ENCODE data around the gene PRDM16.

The PRDM16 gene

DNA sequence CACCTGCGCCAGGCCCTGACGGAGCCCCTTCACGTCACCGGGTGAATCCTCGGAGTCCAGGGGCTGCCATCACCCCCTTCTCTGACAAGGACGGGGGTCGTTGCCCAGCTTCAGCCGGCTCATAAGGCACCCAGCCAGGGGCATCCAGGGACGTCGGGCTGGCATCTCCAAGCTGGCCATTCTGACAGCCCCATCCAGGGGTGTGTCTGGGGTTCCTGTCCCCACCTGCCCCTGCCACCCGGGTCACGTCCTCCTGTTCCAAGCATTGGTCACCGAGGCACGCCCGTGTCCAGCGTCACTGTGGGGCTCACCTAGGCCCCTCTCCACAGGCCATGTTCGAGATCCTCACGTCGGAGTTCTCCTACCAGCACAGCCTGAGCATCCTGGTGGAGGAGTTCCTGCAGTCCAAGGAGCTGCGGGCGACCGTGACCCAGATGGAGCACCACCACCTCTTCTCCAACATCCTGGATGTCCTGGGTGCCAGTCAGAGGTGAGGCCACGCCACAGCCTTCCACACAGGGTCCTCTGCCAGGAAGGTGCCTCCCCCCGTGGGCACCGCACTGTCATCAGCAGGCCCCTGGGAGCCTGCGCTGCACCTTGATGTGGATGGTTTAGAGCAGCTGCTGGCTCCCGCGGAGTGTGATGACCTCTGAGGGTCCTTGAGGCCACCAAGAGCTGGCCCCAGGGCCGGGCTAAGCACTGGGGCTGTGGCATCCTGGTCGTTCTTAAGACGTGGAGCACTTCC lies 400.3 kb downstream of the PRDM16 start:
- DNase-seq (ENCODE audit: insufficient read length, low spot score), result no peak
- no peak for TF ChIP-seq CTCF (IDR thresholded peaks at IDR 0.05; ENCODE audit: insufficient read depth, missing control alignments)
- FAIRE-seq, result no peak

DNA sequence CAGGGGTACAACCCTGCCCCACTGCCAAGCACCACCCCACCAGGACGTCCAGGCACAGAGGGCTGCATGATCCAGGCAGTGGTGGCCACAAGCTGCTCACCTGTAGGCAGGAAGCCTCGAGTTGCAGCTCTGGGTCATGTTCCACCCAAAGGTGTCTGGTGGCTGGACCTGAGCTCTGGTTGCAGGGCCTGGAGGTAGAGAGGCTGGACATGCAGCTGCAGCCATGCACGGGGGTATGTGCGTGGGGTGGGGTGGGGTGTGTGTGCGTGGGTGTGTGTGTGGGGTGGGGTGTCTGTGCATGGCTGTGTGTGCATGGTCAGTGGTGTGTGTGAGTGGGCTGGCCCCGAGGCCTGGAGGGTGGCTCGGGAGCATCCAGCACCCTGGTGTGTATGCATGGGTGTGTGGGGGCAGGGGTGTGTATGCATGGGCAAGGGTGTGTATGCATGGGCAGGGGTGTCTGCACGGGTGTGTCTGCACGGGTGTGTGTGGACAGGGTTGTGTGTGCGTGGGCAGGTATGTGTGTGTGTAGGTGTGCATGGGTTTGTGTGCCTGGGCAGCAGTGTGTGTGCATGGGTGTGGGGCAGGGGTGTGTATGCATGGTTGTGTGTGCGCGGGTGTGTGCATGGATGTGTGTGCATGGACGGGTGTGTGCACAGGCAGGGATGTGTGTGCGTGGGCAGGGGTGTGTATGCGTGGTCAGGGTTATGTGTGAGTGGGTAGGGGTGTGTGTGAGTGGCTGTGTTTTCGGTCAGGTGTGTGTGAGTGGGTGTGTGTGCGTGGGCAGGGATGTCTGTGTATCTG lies 401.0 kb downstream of the PRDM16 start:
- no peak for FAIRE-seq
- no peak for TF ChIP-seq CTCF (IDR thresholded peaks at IDR 0.05; ENCODE audit: insufficient read depth, missing control alignments)
- no peak for DNase-seq (ENCODE audit: insufficient read length, low spot score)

- TF ChIP-seq CTCF (IDR thresholded peaks at IDR 0.05; ENCODE audit: insufficient read depth, missing control alignments), result no peak
- DNase-seq (ENCODE audit: insufficient read length, low spot score) (no peak), FAIRE-seq (no peak)
Observed at GRCh38 chr1:3470650-3471355, 401.8 kb downstream of the PRDM16 start.

DNA sequence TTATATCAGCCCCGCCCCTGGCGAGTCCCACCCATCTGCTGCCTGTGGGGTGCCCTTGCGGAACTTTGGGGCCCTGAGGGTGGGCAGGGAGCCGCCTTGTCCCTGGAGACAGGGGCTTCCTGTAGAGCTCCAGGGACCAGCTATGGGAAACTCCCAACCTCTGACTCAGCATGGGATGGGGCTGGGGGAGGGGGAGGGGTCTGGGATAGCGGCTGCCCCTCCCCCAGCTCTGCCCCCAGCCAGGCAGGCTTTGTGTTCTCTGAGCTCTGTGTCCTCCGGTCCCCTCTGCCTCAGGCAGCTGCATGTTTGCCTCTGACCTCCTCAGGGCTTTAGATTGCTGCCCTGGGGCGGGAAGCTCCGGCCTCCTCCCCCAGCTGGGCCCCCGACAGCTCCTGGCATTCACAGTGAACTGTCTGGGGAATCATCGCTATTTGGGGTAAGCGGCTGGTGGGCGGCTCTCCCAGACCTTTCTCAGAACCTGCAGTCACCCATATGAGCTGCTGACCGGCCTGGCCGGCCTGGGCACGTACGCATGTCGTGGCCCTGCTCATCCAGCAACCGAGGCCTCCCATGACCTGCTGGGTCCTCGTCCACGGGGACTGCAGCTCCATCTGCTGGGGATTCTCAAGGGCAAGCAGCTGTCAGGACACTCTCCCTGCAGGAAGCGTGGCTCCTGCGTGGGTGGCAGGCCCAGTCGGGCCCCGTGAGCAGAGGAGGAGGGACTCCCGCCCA lies 402.5 kb downstream of the PRDM16 start:
- TF ChIP-seq CTCF (IDR thresholded peaks at IDR 0.05; ENCODE audit: insufficient read depth, missing control alignments), result no peak
- DNase-seq (ENCODE audit: insufficient read length, low spot score) (no peak), FAIRE-seq (no peak)

DNA sequence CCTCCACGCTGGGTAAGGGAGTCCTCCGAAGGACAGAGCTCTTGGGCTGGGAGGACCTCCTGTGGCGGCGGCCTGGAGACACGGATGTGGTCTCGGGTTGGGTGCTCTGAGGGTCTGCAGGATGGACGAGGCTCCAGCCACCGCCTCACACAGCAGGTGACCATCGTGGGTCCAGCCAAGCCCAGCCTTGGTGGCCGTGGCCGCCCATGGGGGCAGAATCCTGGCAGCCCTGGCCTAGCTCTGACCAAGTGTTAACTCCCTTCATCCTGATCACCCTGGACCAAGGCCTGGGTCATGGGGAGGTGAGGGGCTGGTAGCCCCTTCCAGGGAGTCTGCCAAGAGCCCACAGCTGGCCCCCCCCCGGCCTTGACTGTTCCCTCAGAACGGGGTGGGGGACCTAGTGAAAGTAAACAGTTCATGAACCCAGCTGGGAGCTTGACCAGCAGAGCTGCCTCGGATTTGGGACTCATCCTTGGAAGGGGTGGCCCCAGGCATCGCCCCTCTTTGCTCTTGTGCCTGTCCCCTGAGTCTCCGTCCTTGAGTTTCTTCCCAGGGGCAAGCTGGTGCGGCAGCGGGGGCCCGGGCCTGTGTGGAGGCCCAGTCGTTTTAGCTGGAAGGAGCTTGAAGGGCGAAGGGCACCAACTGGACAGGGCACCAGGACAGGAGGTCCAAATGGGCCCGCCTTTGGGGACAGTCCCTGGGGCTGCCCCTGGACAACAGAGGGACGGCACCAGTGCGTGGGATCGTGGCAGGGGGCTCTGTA lies 403.3 kb downstream of the PRDM16 start:
- TF ChIP-seq CTCF (IDR thresholded peaks at IDR 0.05; ENCODE audit: insufficient read depth, missing control alignments), result no peak
- DNase-seq (ENCODE audit: insufficient read length, low spot score), result no peak
- FAIRE-seq, result no peak

- DNase-seq (ENCODE audit: insufficient read length, low spot score) (no peak), FAIRE-seq (no peak)
- no peak for TF ChIP-seq CTCF (IDR thresholded peaks at IDR 0.05; ENCODE audit: insufficient read depth, missing control alignments)
Observed at GRCh38 chr1:3472906-3473305, 403.9 kb downstream of the PRDM16 start.
